ENCODE results near the gene VPS50. TPM values are rescaled to one million over a fixed set of nuclear protein-coding genes. Genes with fewer than 3 reads are reported as not detected.

VPS50 gene
- total and polyA plus RNA-seq, 10 of the 15 experiments (the other 5 are each of a cell fraction or from before 2014, with no cell fraction given): 4.0 to 22.0 (median 16.2) TPM

- ATAC-seq (no peak), FAIRE-seq (no peak), DNase-seq (ENCODE audit: low read depth, low spot score) (no peak)
- no peaks in the 10 kb centered on the region for H3K36me3 ChIP-seq (ENCODE audit: control insufficient read depth in 2 of 2, insufficient read depth in 2 of 2, low read length in 1 of 2)
- no peaks in the 10 kb centered on the region for H3K4me1 ChIP-seq (ENCODE audit: control insufficient read depth, insufficient read depth, low read length)
- no TSS peak for BruUV-seq (replicated peaks)
- 28% methylated on average over 10 of the region's 10 CpGs for WGBS (ENCODE audit: insufficient coverage, insufficient replicate concordance, low lambda C conversion rate, missing lambda C conversion rate)
- POLR2A ChIA-PET: no interaction called here
- H2AFZ ChIP-seq (ENCODE audit: control insufficient read depth, low read depth, low read length): no peak overlapping the region
- H3K9ac ChIP-seq (ENCODE audit: control insufficient read depth, insufficient read depth, low read length): no peak overlapping the region
- intact Hi-C loops (cut with micrococcal nuclease; ENCODE audit: unreplicated experiment) (no loop called here), in situ Hi-C loops (cut with MboI) (no loop called here)
- SMC1A ChIA-PET (ENCODE audit: uncharacterized antibody, unreplicated experiment): no interaction called here
- H3K27ac ChIP-seq (ENCODE audit: control insufficient read depth, insufficient read depth): no peak overlapping the region
- no peaks in the 10 kb centered on the region for H3K79me2 ChIP-seq (ENCODE audit: control insufficient read depth, insufficient read depth, low read length)
- TF ChIP-seq RAD21 (IDR thresholded peaks at IDR 0.05; ENCODE audit: insufficient read depth, low read depth, low read length): no peak
- TF ChIP-seq ZBTB33 (IDR thresholded peaks at IDR 0.05): no peak
- no peak for TF ChIP-seq RCOR1 (conservative IDR thresholded peaks at IDR 0.05; ENCODE audit: low read depth, low read length)
- no peak for TF ChIP-seq BCLAF1 (IDR thresholded peaks at IDR 0.05)
- TF ChIP-seq CREB1 (IDR thresholded peaks at IDR 0.05; ENCODE audit: low read depth): no peak
- no peak for TF ChIP-seq RAD51 (IDR thresholded peaks at IDR 0.05)
- no peak for TF ChIP-seq ZNF622 (IDR thresholded peaks at IDR 0.05)
- H3K27me3 ChIP-seq (replicated peaks in 1 of 2; ENCODE audit: control insufficient read depth in 2 of 2, insufficient read depth in 2 of 2, low read length in 1 of 2): no peaks in the 10 kb centered on the region; a peak in 1 of 4 replicates
- H4K20me1 ChIP-seq (ENCODE audit: control insufficient read depth, insufficient read depth): no peaks in the 10 kb centered on the region
- no peak overlapping the region for H3K4me3 ChIP-seq
- no peak overlapping the region for H3K4me2 ChIP-seq (ENCODE audit: control insufficient read depth, insufficient read depth)
- H3K9me3 ChIP-seq (replicated peaks; ENCODE audit: control insufficient read depth, insufficient read depth, low read length): no peaks in the 10 kb centered on the region
- CTCF ChIA-PET: no interaction called here
- RAD21 ChIA-PET (ENCODE audit: unreplicated experiment): no interaction called here
Measured at GRCh38 chr7:93218997-93219827, 13.0 kb upstream of the VPS50 start.
